HG03039 (cell line): ENCODE results near the gene CKB.
A peak's percentile ranks its signal among the peaks of the same experiment; 100 is the strongest.

ENCODE experiments used
- ATAC-seq: cut with Tn5 transposase; IDR thresholded peaks from one replicate; pipeline ENCODE4 v1.9.1; 2021; ENCODE audit warnings: mild to moderate bottlenecking, moderate library complexity; ENCODE audit not compliant: unreplicated experiment

The CKB gene

GRCh38 chr14:103539056-103539825 lies 16.6 kb upstream of the CKB start:
- ATAC-seq, result no peak

GRCh38 chr14:103538291-103539055 lies 15.8 kb upstream of the CKB start:
- ATAC-seq, result no peak

DNA sequence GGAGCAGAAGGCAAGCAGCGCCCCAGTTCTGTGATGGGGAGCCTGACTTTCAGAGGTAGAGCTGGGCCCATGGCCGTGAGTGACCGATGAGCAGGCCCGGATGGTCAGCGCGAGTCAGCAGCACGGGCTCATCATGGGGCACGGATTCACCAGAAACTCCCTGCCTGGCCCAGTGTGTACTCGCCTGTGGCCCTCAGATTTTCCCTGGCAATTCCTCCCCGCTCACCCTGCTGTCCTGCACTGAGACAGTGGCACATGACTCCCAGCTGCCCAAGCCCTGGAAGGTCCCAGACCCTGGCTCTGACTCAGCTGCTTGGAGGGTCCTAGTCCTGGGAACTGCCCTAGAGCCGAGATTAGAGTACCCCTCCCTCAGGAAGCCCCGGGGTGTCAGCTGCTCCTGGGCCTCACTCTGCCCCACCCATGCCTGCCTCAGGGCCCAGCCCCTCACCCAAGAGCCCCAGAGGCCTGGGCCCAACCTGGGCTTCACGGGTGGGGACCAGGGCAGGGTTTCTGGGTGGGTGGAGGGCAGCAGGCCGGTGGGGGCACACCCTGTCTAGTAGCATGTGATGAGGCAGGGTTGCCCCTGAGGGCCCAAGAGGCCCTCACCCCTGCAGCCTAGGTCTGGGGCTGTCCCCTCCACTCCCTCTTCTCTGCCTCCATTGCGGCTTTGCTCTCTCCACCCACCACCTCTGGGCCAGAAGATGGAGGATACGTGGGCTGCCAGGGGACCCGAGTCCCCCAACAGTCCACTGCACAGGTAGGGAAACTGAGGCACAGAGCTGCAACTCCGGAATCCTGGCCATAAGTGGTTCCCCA lies 14.8 kb upstream of the CKB start:
- no peak for ATAC-seq

DNA sequence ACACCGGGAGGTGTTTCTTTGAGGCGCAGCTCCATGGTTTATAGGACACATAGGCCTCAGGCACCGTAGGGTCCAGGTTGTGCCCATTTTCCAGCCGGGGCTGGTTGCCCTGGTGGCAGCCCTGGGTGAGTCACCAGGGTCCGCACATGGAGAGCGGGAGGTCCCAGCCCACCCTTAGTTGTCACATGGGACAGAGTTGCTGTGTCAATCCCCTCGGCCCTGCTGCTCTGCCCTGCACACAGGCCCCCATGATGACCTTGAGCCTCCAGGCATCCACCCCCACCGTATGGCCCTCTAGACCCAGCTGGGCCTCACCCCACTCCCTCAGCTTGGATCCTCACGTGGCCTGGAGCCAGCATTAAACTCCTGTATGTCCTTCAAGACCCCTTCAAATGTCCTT lies 14.1 kb upstream of the CKB start:
- no peak for ATAC-seq

DNA sequence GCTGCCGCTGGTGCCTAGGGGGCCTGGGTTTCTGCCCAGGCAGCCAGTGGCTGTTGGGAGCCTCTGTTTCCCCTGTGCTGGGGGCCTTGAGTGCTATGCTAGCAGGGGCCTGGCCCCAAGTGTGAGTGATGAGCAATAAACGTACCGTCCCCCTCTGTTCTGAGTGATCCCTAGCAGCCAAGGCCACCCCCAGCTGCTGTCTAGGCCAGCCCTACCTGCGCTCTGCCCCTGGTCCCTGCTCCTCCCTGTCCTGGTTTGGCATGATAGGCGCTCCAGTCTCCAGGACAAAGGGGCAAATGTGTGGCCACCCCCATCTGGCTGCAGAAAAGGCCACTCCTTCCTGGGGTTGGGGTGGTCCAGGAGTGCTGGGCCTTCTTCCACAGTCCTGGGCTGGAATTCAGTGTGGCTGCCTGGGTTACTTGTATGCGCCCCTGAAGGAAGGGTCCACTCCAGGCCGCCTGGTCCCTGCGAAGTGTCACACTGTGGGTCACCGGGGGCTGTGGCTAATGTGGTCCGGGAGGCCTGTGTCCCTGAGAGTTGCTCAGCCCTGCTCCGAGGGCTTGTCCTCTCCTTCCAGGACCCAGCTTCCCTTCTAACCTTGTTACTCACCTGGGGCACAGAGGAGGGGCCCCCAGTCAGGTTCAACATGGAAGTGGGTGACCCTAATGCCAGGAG lies 13.4 kb upstream of the CKB start:
- no peak for ATAC-seq

- ATAC-seq, result no peak
Measured at GRCh38 chr14:103535081-103535890, 12.7 kb upstream of the CKB start.

- ATAC-seq, result no peak
Measured at GRCh38 chr14:103534576-103535061, 12.0 kb upstream of the CKB start.

GRCh38 chr14:103533999-103534575 lies 11.5 kb upstream of the CKB start:
- no peak for ATAC-seq

DNA sequence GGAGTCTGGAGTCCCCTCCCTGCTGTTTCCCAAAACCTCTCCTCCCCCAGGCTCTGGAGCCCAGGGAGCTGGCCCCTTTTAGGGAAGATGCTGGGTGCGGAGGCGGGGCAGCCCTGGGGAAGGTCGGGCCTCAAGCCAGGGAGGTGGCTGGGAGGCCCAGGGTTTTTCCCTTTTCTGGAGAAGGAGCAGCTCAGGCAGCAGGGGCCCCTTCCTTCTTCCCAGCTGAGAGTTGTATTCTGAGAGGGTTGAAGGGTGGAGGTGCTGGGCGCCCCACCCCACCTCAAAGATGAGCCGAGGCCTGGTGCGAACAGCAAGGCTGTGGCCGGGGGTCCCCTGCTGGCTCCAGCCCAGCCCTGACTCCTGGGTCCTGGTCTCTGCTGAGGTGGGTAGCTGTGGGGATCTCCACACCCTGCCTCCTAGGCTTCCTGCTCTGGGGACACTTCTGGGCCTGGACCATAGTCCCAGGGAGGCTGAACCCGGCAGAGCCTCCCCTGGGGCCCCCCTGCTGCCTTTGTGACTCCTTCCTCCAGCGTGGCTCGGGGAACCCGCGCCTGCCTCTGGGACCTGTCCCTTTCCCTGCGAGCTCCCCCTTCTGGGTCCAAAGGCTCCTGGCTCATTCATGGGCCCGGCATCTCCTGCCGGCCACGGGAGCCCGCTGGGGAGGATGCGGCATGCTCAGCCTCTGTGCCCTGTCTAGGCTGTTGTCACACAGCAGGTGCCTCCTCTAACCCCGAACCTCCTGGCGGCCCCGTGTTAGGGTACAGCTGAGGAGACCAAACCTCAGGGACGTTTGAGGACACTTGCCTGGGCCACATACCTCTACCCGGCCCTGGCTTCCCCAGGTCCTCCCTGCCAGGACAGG lies 10.7 kb upstream of the CKB start:
- ATAC-seq, result no peak

- no peak for ATAC-seq
Measured at GRCh38 chr14:103532216-103533136, 9.8 kb upstream of the CKB start.

DNA sequence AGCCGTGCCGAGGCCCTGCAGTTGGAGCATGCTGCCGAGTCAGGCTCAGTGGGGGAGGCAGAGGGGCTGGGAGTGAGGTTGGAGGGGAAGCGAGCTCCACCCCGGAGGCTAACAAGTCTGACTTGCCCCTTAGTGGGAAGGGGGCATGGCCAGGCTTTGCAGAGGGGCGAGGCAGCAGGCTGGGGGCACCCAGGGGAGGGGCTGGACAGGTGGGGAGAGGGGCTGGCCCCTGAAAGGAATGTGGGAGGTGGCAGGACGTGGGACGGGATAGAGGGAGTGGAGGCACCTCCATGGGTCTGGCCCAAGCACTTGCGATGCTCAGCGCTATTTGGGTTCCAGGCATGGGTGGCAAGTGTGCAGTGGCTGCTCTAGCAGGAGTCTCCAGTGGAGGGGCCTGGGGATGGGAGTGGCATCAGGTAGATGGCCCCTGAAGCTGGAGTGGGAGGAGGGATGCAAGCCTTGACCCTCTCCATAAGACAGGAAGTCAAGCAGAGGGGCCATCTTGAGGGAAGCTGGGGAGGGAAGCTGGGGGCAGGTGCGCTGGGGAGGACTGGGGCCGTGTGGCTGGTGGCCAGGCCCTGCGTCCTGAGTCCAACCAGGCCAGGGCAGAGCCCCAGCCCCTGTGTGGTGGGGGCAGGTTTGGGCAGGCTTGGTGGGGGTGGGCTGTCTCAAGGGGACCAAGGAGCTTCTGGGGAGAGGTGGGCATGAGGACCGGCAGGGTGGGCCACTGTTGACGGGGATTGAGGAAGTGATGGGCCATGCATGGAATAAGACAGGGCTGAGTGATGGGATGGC lies 9.0 kb upstream of the CKB start:
- ATAC-seq, result no peak

DNA sequence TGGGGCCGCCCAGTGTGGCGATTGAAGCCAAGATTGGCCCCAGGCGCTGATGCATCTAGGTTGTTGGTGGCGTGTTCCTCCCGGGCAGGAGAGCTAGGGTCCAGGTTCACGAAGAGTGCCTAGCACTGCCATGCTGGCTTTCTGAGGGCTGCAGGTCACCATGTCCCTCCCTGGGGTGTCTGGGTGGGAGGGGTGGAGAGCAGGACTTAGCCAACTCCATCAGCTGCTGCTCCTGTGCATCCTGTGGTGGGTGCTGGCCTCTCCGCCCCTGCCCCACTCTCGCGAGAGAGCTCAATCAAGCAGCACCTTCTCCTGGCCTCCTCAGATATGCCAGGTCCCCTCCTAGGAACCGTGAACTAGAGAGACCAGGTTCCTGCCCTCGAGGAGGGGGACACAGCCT lies 8.2 kb upstream of the CKB start:
- no peak for ATAC-seq

DNA sequence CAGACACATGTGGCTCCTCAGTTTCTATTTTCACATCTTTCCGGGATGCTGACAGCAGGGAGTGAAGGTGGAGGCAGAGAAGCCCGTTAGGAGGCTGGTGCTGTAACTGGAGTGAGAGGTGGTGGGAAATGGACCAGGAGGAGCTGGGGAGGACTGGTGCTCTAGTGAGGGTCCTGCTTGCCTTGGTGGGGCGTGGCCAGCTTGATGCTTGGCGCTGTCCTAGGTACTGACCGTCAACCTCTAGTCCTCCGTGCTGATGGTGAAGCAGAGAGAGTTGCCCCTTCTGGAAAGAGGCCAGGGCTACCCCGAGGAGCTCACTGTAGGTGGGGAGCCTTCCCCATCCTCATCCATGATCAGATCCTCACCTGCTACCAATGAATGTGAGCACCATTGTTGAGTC lies 7.8 kb upstream of the CKB start:
- no peak for ATAC-seq

- ATAC-seq, result peak; percentile 13
Measured at GRCh38 chr14:103529383-103530365, 7.0 kb upstream of the CKB start.

DNA sequence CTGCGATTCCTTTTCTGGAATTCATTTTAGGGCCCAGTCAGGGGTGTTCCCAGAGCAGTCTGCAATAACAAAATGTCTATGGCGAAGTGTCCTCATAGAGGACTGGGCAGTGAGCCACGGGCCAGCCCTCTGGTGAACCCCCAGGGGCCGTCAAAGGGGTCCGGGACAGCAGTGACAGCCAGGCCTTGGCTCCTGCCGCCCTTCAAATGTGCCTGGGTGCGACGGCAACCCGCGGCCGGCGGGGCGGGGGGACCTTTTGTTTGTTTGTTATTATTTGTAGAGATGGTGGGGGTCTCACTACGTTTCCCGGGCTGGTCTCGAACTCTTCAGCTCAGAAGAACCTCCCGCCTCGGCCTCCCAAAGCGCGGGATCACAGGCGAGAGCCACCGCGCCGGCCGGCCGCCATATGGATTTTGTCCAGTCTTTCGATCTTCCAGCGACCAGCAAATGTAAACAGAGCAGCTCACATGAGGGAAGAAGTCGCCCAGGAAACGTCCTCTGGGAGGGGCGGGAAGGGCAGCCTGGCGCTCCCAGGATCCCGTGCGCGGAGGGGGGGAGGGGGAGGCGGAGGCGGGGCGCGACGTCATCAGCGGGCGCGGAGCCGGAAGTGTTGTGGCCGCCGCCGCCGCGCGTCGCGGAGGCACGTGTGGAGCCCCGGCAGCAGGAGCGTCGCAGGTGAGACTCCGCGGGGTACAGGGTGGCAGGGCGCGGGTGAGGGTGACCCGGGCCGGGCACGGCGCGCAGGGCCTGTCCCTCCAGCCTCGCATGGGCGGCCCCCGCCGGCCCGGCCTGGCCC lies 6.2 kb upstream of the CKB start, which contains the start of gene TRMT61A:
TRMT61A (plus strand) TSS at position 610 of the 796 bp plus-strand sequence. CDS start 783 bp downstream, outside the sequence.
- peak; percentile 40 for ATAC-seq
